Adrenal gland (tissue), 5 donors: ENCODE measurements around the gene PTPRN2.

ENCODE experiments used
- POLR2A ChIP-seq, 2 donors: fragments of 450-650 bp; IDR thresholded peaks; one replicate each; pipeline ENCODE4 v1.6.1; 2017; ENCODE audit warnings: antibody characterized with exemption in 2 of 2, mild to moderate bottlenecking in 2 of 2, moderate library complexity in 1 of 2
- TF ChIP-seq, protein P1 (sequence below), 6 experiments: fragments of 450-650 bp in 4 of 6; fragments of 200-600 bp in 2 of 6; sonication (generic) in 1 of 6; IDR thresholded peaks; 1 replicate in 5 of 6; 2 replicates in 1 of 6; pipeline versions ENCODE4 v1.5.1 to v1.8.0; 2016 to 2021; ENCODE audit warnings: antibody characterized with exemption in 6 of 6, mild to moderate bottlenecking in 2 of 6, moderate library complexity in 1 of 6
- donor health status: DM: no; HTN: no; CAD: no.

GRCh38 chr7:158047391-158048059 is 540.1 kb downstream of the PTPRN2 start:
- TF ChIP-seq, protein P1, sequence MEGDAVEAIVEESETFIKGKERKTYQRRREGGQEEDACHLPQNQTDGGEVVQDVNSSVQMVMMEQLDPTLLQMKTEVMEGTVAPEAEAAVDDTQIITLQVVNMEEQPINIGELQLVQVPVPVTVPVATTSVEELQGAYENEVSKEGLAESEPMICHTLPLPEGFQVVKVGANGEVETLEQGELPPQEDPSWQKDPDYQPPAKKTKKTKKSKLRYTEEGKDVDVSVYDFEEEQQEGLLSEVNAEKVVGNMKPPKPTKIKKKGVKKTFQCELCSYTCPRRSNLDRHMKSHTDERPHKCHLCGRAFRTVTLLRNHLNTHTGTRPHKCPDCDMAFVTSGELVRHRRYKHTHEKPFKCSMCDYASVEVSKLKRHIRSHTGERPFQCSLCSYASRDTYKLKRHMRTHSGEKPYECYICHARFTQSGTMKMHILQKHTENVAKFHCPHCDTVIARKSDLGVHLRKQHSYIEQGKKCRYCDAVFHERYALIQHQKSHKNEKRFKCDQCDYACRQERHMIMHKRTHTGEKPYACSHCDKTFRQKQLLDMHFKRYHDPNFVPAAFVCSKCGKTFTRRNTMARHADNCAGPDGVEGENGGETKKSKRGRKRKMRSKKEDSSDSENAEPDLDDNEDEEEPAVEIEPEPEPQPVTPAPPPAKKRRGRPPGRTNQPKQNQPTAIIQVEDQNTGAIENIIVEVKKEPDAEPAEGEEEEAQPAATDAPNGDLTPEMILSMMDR (IDR thresholded peaks at IDR 0.05) = no peak
- TF ChIP-seq POLR2A (IDR thresholded peaks at IDR 0.05) = no peak
